Effector memory CD4-positive, alpha-beta T cell (primary cell): ENCODE data around the gene ABR.

Experiments used
- DNase-seq, 3 donors: peaks; one replicate each; pipeline ENCODE4 v3.0.0-alpha.2; 2020
- H3K27ac ChIP-seq: 2 replicates; pipeline ENCODE4 v1.7.0; 2013; ENCODE audit warnings: mild to moderate bottlenecking, low read length, moderate library complexity; ENCODE audit not compliant: insufficient read depth, poor library complexity, severe bottlenecking
- H3K27me3 ChIP-seq: replicated peaks from 2 replicates; pipeline ENCODE4 v1.7.0; 2013; ENCODE audit warnings: mild to moderate bottlenecking, low read length; ENCODE audit not compliant: insufficient read depth, control insufficient read depth, poor library complexity, severe bottlenecking
- H3K36me3 ChIP-seq: 2 replicates; pipeline ENCODE4 v1.7.0; 2013; ENCODE audit warnings: mild to moderate bottlenecking, low read length, moderate library complexity; ENCODE audit not compliant: control insufficient read depth, insufficient read depth
- H3K4me1 ChIP-seq: 2 replicates; pipeline ENCODE4 v1.7.0; 2013; ENCODE audit warnings: low read length, mild to moderate bottlenecking; ENCODE audit not compliant: control insufficient read depth, insufficient read depth, poor library complexity, severe bottlenecking
- H3K4me3 ChIP-seq: 2 replicates; pipeline ENCODE4 v1.7.0; 2013; ENCODE audit warnings: low read length, low read depth, mild to moderate bottlenecking; ENCODE audit not compliant: insufficient read depth, poor library complexity, severe bottlenecking
- H3K9me3 ChIP-seq: 2 replicates; pipeline ENCODE4 v1.7.0; 2013; ENCODE audit warnings: mild to moderate bottlenecking, low read length, moderate library complexity; ENCODE audit not compliant: control insufficient read depth

ABR gene

GRCh38 chr17:1165836-1166235 lies 13.9 kb downstream of the ABR start:
- H3K27me3 ChIP-seq, result no peaks in the 10 kb centered on the region
- no peaks in the 10 kb centered on the region for H3K36me3 ChIP-seq
- H3K4me3 ChIP-seq, result no peak overlapping the region
- no peaks in the 10 kb centered on the region for H3K9me3 ChIP-seq
- no peaks in the 10 kb centered on the region for H3K4me1 ChIP-seq
- no peak for DNase-seq
- no peak overlapping the region for H3K27ac ChIP-seq

DNA sequence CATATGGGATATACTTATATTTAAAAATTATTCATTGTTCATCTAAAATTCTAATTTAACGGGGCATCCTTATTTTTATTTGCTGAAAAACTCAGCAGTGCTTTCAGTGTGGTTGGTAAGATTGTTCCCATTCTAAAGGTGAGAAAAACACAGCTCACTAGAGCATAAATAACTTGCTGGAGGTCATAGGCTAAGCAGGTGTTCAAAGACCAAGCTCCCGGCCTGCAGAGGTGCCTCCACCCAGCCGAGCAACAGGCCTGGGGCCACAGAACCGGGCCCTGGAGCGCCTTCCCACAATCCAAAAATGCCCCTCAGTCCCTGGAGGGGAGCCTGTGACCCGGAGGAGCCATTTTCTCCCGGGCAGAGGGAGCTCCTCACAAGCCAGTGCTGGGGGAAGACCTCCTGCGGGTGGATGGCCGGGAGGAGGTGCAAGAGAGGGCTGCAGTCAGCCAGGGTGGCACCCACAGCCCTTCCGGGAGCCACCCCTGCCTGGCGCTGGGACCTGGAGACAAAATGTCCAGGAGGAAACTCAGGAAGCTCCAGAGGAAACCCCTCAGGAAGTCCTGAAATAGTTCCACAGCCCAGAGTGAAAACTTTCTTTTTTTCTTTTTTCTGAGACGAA lies 14.7 kb downstream of the ABR start:
- Histone ChIP-seq H3K9me3 (no peaks in the 10 kb centered on the region), H3K27me3 (no peaks in the 10 kb centered on the region), H3K27ac (no peak overlapping the region), H3K4me3 (no peak overlapping the region), H3K4me1 (no peaks in the 10 kb centered on the region), H3K36me3 (no peaks in the 10 kb centered on the region)
- DNase-seq, result no peak

GRCh38 chr17:1162116-1162855 lies 17.5 kb downstream of the ABR start:
- H3K4me1 ChIP-seq, result no peaks in the 10 kb centered on the region
- H3K27ac ChIP-seq, result no peak overlapping the region
- no peak overlapping the region for H3K4me3 ChIP-seq
- no peaks in the 10 kb centered on the region for H3K36me3 ChIP-seq
- no peaks in the 10 kb centered on the region for H3K27me3 ChIP-seq
- H3K9me3 ChIP-seq, result no peaks in the 10 kb centered on the region
- DNase-seq, result no peak

DNA sequence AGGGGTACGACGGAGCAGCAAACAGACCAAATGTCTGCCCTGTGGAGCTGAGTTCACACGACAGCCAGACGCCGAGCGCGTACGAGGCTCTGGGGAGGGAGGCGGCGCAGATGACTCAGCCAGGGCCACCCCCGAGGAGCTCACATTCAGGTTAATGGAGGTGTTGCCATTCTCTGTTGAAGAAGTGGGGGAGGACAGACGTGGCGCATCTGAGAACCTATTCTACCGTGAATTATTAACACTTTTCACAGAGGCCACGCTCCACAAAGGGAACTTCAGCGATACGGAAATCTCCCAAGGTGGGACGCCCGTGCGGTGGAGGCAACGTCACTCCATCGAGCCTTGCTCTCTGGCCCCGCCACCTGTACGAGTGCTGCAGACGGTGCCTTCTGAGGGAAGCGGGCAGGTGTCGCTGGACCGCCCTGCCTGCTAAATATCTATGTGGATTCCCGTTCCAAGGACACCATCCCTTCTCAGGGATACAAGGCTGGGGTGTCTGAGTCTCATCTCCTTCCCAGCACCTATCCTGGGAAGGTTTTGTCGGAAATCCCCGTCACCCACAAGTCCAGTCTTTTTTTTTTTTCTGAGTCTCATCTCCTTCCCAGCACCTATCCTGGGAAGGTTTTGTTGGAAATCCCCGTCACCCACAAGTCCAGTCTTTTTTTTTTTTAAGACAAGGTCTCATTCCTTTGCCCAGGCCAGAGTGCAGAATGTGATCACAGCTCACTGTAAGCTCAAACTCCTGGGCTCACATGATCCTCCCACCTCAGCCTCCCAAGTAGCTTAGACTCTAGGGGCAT lies 19.0 kb downstream of the ABR start:
- Histone ChIP-seq H3K36me3 (no peaks in the 10 kb centered on the region), H3K9me3 (no peaks in the 10 kb centered on the region), H3K27ac (no peak overlapping the region), H3K4me1 (no peaks in the 10 kb centered on the region), H3K4me3 (no peak overlapping the region), H3K27me3 (no peaks in the 10 kb centered on the region)
- no peak for DNase-seq

DNA sequence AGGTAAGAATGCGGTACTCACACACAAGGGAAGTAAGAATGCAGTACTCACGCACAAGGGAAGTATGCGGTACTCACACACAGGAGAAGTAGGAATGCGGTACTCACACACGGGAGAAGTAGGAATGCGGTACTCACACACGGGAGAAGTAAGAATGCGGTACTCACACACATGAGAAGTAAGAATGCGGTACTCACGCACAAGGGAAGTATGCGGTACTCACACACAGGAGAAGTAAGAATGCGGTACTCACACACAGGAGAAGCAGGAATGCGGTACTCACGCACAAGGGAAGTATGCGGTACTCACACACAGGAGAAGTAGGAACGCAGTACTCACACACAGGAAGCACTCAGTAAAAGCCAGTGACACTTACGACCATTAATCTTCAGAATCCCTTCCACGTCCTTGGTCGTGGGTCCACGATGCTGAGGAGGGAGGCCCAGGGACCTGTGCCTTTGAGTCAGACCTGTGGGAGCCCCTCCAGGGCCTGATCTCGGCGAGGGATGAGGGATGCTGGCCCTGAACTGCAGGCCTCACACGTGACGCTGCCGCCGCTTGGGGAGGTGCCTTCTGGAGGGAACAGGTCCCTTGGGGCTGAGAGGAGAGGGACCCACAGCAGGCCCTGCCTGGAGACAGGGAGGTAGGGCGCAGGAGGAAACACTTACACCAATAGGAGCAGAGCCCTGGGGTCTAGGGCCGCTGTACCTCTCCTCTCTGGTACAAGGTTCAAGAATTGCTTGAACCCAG lies 20.2 kb downstream of the ABR start:
- Histone ChIP-seq H3K9me3 (no peaks in the 10 kb centered on the region), H3K27me3 (no peaks in the 10 kb centered on the region), H3K4me1 (no peaks in the 10 kb centered on the region), H3K36me3 (no peaks in the 10 kb centered on the region), H3K4me3 (no peak overlapping the region), H3K27ac (no peak overlapping the region)
- DNase-seq, result no peak

- Histone ChIP-seq H3K4me1 (no peaks in the 10 kb centered on the region), H3K36me3 (no peaks in the 10 kb centered on the region), H3K4me3 (no peak overlapping the region), H3K9me3 (no peaks in the 10 kb centered on the region), H3K27ac (no peak overlapping the region), H3K27me3 (no peaks in the 10 kb centered on the region)
- no peak for DNase-seq
Measured at GRCh38 chr17:1158879-1159278, 20.9 kb downstream of the ABR start.

DNA sequence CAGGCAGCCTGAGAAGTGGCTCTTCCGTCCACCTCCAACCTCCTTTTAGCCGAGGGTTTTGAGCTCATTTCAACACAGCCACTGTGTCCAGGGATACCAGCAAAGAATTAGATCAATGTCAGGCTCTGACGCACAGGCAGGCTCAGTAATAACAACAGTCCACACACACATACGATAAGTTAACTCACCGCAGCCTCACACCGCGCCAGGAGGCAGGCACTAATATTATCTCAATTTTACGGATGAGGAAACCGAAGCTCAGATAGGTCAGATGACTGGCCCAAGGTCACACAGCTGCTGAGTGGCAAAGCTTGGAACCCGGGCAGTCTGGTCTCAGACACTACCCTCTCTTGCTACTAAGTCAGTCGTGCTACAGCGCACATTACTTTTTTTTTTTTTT lies 22.9 kb downstream of the ABR start:
- no peaks in the 10 kb centered on the region for H3K27me3 ChIP-seq
- H3K36me3 ChIP-seq, result no peaks in the 10 kb centered on the region

DNA sequence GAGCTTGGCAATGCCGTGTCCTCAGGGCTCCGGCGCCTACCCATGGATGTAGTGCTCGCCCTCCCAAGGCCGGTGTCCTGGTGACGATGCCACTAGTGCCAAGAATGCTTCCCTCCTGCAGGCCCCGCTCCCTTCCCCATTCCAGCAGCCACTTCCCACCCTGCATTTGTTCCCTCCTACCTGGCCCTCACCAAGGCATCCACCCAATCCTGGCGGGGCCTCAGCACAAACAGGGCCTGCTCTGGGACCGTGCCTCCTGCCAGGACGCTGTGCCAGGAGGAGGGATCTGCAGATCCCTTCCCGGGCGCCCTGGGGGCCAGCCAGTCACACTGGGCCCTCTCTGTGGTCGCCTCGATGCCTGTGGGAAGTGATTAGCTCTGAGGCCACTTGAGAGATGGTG lies 25.1 kb downstream of the ABR start:
- Histone ChIP-seq H3K36me3 (no peaks in the 10 kb centered on the region), H3K4me1 (no peaks in the 10 kb centered on the region), H3K4me3 (no peak overlapping the region), H3K27me3 (no peaks in the 10 kb centered on the region), H3K9me3 (no peaks in the 10 kb centered on the region), H3K27ac (no peak overlapping the region)
- DNase-seq, result no peak

More for the DNA sequence above, 22.9 kb downstream of the ABR start:
- Histone ChIP-seq H3K9me3 (no peaks in the 10 kb centered on the region), H3K4me3 (no peak overlapping the region), H3K27ac (no peak overlapping the region), H3K4me1 (no peaks in the 10 kb centered on the region)
- DNase-seq, result no peak

GRCh38 chr17:1153795-1154546 lies 25.8 kb downstream of the ABR start:
- Histone ChIP-seq H3K4me1 (no peaks in the 10 kb centered on the region), H3K4me3 (no peak overlapping the region), H3K27ac (no peak overlapping the region), H3K9me3 (no peaks in the 10 kb centered on the region), H3K36me3 (no peaks in the 10 kb centered on the region), H3K27me3 (no peaks in the 10 kb centered on the region)
- no peak for DNase-seq
